22Rv1 (cell line): ENCODE data around the gene LCP2.

Source experiments
- CTCF ChIP-seq: fragments of 450-650 bp; IDR thresholded peaks from 2 replicates; pipeline ENCODE4 v1.5.1; 2017; ENCODE audit warnings: mild to moderate bottlenecking
- ZFX ChIP-seq: fragments of 450-650 bp; IDR thresholded peaks from 2 replicates; pipeline ENCODE4 v1.6.1; 2017; ENCODE audit warnings: antibody characterized with exemption, borderline replicate concordance

- no peak for TF ChIP-seq CTCF
- TF ChIP-seq ZFX, result no peak
Observed at GRCh38 chr5:170329524-170329923, 31.9 kb upstream of the LCP2 start.
